Kidney (tissue), 14 donors: ENCODE data around the gene AP2A2. TPM values are rescaled to one million over a fixed set of nuclear protein-coding genes. Genes with fewer than 3 reads are reported as not detected.

Source experiments
- DNase-seq, 5 donors: peaks; one replicate each; pipeline ENCODE4 v3.0.0-alpha.2; 2013 to 2020
- FAIRE-seq: peaks from 2 replicates; lab custom pipeline; 2012; peaks lifted over from hg19 to GRCh38; lab: Jason Lieb, UNC
- H3K27ac ChIP-seq, 2 donors: one replicate each; pipeline ENCODE4 v1.7.0; 2013; ENCODE audit warnings: low read depth in 2 of 2, low read length in 2 of 2, inconsistent platforms in 1 of 2
- H3K27me3 ChIP-seq: one replicate; pipeline ENCODE4 v1.7.1; 2013; ENCODE audit warnings: low read length, inconsistent platforms; ENCODE audit not compliant: control insufficient read depth, insufficient read depth
- H3K36me3 ChIP-seq, 3 donors: one replicate each; pipeline versions ENCODE4 v1.7.0 to v1.7.1; 2013; ENCODE audit warnings: low read length in 3 of 3, control low read depth in 1 of 3, inconsistent platforms in 1 of 3; ENCODE audit not compliant: insufficient read depth in 3 of 3, control insufficient read depth in 2 of 3
- H3K4me1 ChIP-seq, 3 donors: one replicate each; pipeline versions ENCODE4 v1.7.0 to v1.7.1; 2013; ENCODE audit warnings: low read length in 3 of 3, inconsistent platforms in 1 of 3, low read depth in 1 of 3; ENCODE audit not compliant: control insufficient read depth in 2 of 3, insufficient read depth in 2 of 3
- H3K4me3 ChIP-seq, 3 donors: one replicate each; pipeline versions ENCODE4 v1.7.0 to v1.8.1; 2013; ENCODE audit warnings: low read length in 3 of 3, control low read depth in 1 of 3, inconsistent platforms in 1 of 3
- H3K9ac ChIP-seq, 3 donors: one replicate each; pipeline versions ENCODE4 v1.7.0 to v1.7.1; 2013; ENCODE audit warnings: low read length in 3 of 3, control low read depth in 1 of 3, inconsistent platforms in 1 of 3
- H3K9me3 ChIP-seq, 3 donors: one replicate each; pipeline versions ENCODE4 v1.7.0 to v1.7.1; 2013; ENCODE audit warnings: low read length in 3 of 3, control low read depth in 1 of 3, inconsistent platforms in 1 of 3; ENCODE audit not compliant: control insufficient read depth in 2 of 3, insufficient read depth in 1 of 3
- intact Hi-C: fragments of 100-400 bp; cut with DNase I; formaldehyde crosslinking; loops from one replicate; pipeline ENCODE4 v1.11.1; 2022
- polyA plus RNA-seq: library from polyadenylated mRNA; stranded (reverse); fragments of 350-450 nt; fragmentation: Illumina TruSeq; extraction: RNeasy Lipid Tissue Mini Kit (QIAGEN cat#74804); gene quantifications from one replicate; pipeline ENCODE4 v1.2.3, GENCODE V29; 2014; ENCODE audit warnings: low read depth, low replicate concordance; ENCODE audit not compliant: insufficient read depth
- total RNA-seq: library from RNA; stranded (reverse); fragmentation: NEBNext Ultra II Directional; extraction: Animal tissue kit (Norgen Biotek cat#: 25700); gene quantifications from one replicate; pipeline ENCODE4 v1.2.1, GENCODE V29; 2021
- TF ChIP-seq, protein P1 (sequence below): IDR thresholded peaks from 3 replicates; pipeline ENCODE4 v1.5.1; 2012; ENCODE audit warnings: mild to moderate bottlenecking, moderate library complexity, borderline replicate concordance; ENCODE audit not compliant: insufficient read depth; ENCODE audit errors: extremely low read depth
- donor health status: control.
- donor health status: control.
- donor health status: control.
- donor health status: control.
- donor health status: control.
- donor health status: DM: yes; HTN: yes; CAD: no.
- donor health status: Normal renal cell carcinoma (clear cell type).

The AP2A2 gene
- total and polyA plus RNA-seq, 2 donors from 2014 or later = 76.5 to 144 TPM

DNA sequence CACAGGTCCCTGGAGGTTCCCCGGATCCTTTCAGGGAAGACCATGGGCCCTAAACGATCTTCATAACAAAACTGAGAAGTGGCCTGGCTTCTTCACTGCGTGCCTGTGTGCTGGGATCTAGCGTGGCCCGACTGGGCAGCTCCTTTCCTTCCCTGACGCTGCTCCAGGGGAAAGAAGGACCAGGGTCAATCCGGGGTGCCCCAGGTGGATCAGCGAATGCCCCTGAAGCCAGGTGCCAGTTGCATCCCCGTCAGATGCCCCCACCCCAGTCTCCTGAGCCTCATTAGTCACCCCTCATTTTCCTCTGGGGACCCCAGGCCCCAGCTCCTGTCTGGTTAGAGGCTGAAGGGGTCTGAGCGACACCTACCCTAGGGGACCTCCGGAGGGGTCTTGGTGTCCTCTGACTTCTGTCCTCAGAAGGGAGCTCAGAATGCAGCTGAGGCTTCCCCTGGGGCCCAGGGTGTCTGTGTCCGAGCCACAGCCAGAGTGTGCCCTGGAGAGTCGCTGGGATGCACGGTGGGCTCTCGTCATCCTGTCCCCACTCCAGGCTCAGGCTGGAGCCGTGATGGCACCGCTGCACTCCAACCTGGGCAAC lies 129.5 kb downstream of the AP2A2 start:
- H3K4me1 ChIP-seq = no peaks in the 10 kb centered on the region
- H3K9ac ChIP-seq = no peak overlapping the region
- no peak overlapping the region for H3K4me3 ChIP-seq
- no peaks in the 10 kb centered on the region for H3K27me3 ChIP-seq
- H3K36me3 ChIP-seq = no peaks in the 10 kb centered on the region
- intact Hi-C loops = no loop called here
- H3K27ac ChIP-seq = no peak overlapping the region
- FAIRE-seq (no peak), DNase-seq (peak in 2 of 5 donors; percentile 36 to 63)
- TF ChIP-seq, protein P1, sequence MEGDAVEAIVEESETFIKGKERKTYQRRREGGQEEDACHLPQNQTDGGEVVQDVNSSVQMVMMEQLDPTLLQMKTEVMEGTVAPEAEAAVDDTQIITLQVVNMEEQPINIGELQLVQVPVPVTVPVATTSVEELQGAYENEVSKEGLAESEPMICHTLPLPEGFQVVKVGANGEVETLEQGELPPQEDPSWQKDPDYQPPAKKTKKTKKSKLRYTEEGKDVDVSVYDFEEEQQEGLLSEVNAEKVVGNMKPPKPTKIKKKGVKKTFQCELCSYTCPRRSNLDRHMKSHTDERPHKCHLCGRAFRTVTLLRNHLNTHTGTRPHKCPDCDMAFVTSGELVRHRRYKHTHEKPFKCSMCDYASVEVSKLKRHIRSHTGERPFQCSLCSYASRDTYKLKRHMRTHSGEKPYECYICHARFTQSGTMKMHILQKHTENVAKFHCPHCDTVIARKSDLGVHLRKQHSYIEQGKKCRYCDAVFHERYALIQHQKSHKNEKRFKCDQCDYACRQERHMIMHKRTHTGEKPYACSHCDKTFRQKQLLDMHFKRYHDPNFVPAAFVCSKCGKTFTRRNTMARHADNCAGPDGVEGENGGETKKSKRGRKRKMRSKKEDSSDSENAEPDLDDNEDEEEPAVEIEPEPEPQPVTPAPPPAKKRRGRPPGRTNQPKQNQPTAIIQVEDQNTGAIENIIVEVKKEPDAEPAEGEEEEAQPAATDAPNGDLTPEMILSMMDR = no peak
- no peaks in the 10 kb centered on the region for H3K9me3 ChIP-seq

DNA sequence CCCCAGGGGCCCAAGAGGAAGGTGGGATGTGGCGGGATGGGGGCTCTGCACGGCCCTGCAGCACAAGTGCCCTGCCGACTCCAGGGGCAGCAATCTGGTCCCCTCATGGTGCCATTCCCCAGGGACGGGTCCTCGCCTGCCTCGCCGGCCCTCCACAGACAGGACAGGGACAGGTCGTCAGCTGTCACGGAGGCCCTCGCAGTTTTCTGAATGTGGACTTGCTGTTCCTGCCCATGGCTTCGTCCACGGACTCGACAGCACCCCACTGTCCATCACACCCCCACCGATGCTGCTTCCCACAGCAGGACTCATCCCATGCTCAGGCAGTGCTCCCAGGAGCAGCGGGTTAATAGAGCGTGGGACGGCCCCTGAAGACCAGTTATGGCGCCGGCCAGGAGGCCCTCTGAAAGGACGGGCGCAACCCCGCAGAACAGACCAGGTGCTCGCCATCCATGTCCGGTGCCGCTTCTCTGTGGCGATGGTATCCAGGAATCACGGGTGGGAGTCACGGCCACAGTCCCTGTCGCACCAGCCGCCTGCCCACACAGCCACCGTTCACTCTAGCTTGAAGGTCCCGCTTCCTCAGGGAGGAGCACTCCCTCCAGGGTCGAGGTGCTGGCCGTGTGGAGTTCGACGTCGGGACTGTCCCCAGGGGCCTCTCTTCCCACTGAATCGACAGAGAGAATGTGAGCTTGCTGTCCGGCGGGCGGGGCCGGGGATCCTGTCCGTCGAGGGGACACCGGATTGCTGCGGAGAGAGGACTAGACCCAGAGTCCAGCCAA lies 130.5 kb downstream of the AP2A2 start:
- H3K27me3 ChIP-seq = no peaks in the 10 kb centered on the region
- no peak overlapping the region for H3K4me3 ChIP-seq
- no peak overlapping the region for H3K9ac ChIP-seq
- FAIRE-seq (no peak), DNase-seq (peak in 2 of 5 donors; percentile 42 to 71)
- no peaks in the 10 kb centered on the region for H3K9me3 ChIP-seq
- TF ChIP-seq, protein P1 = no peak
- H3K4me1 ChIP-seq = no peaks in the 10 kb centered on the region
- intact Hi-C loops = no loop called here
- no peak overlapping the region for H3K27ac ChIP-seq
- H3K36me3 ChIP-seq = no peaks in the 10 kb centered on the region

DNA sequence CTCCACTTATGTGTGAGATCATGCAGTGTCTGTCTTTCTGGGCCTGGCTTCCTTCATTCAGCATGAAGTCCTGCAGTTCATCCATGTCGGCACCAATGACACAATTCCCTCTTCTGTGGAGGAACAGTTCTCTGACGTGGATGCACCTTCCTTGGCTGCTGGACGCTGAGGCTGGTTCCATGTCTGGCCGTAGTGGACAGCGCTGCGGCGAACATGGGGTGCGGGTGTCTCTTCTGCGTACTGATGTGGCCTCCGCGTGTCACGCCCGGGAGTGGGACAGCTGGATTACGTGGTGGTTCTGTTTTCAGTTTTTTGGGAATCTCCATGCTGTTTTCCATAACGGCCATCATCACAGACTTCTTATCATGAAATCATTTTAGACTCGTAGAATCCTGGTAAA lies 132.1 kb downstream of the AP2A2 start:
- Histone ChIP-seq H3K9me3 (peaks cover 0 to 6% (median 0%) of the 10 kb centered on the region in 3 donors), H3K4me1 (no peaks in the 10 kb centered on the region), H3K36me3 (no peaks in the 10 kb centered on the region), H3K27ac (no peak overlapping the region), H3K27me3 (no peaks in the 10 kb centered on the region), H3K4me3 (no peak overlapping the region), H3K9ac (no peak overlapping the region)
- TF ChIP-seq, protein P1 = no peak
- intact Hi-C loops = no loop called here
- peak in 1 of 5 donors; percentile 61 for DNase-seq
- FAIRE-seq = no peak
